Activated effector memory CD4-positive, alpha-beta T cell treated with anti-CD3 and anti-CD28 coated beads, Interleukin-2, amount 50 U/mL, for 16 hours (primary cell): Measurements from ENCODE around the gene PCDH1.

ENCODE experiments used
- DNase-seq: peaks from one replicate; pipeline ENCODE4 v3.0.0-alpha.2; 2020

PCDH1 gene

GRCh38 chr5:141852448-141852847 lies 25.8 kb downstream of the PCDH1 start:
- DNase-seq: no peak

GRCh38 chr5:141851195-141851874 lies 26.9 kb downstream of the PCDH1 start:
- DNase-seq: no peak

GRCh38 chr5:141850786-141851185 lies 27.4 kb downstream of the PCDH1 start:
- DNase-seq: no peak

GRCh38 chr5:141850244-141850768 lies 27.9 kb downstream of the PCDH1 start:
- DNase-seq: peak; percentile 71

GRCh38 chr5:141849415-141850243 lies 28.6 kb downstream of the PCDH1 start:
- DNase-seq: peak; percentile 87

GRCh38 chr5:141848744-141849414 lies 29.3 kb downstream of the PCDH1 start:
- peak; percentile 72 for DNase-seq

- no peak for DNase-seq
Observed at GRCh38 chr5:141846031-141846430, 32.2 kb downstream of the PCDH1 start.

- DNase-seq: no peak
Observed at GRCh38 chr5:141845371-141845851, 32.8 kb downstream of the PCDH1 start.

GRCh38 chr5:141844414-141845097 lies 33.7 kb downstream of the PCDH1 start:
- DNase-seq: no peak

- no peak for DNase-seq
Observed at GRCh38 chr5:141843156-141843927, 34.9 kb downstream of the PCDH1 start.

GRCh38 chr5:141841378-141842180 lies 36.6 kb downstream of the PCDH1 start:
- no peak for DNase-seq

- no peak for DNase-seq
Observed at GRCh38 chr5:141840826-141841360, 37.3 kb downstream of the PCDH1 start.

- no peak for DNase-seq
Observed at GRCh38 chr5:141840280-141840812, 37.9 kb downstream of the PCDH1 start.

- DNase-seq: no peak
Observed at GRCh38 chr5:141839015-141839513, 39.1 kb downstream of the PCDH1 start.

GRCh38 chr5:141838326-141839014 lies 39.7 kb downstream of the PCDH1 start:
- no peak for DNase-seq

- no peak for DNase-seq
Observed at GRCh38 chr5:141835928-141836670, 42.1 kb downstream of the PCDH1 start.

GRCh38 chr5:141834331-141834730 lies 43.9 kb downstream of the PCDH1 start:
- no peak for DNase-seq

GRCh38 chr5:141832131-141832530 lies 46.1 kb downstream of the PCDH1 start:
- DNase-seq: no peak

GRCh38 chr5:141828162-141828561 lies 50.0 kb downstream of the PCDH1 start:
- no peak for DNase-seq
